ENCODE results near the gene SNX8.

Gene SNX8

GRCh38 chr7:2289621-2290020 lies 24.6 kb downstream of the SNX8 start:
- TF ChIP-seq, protein P1, sequence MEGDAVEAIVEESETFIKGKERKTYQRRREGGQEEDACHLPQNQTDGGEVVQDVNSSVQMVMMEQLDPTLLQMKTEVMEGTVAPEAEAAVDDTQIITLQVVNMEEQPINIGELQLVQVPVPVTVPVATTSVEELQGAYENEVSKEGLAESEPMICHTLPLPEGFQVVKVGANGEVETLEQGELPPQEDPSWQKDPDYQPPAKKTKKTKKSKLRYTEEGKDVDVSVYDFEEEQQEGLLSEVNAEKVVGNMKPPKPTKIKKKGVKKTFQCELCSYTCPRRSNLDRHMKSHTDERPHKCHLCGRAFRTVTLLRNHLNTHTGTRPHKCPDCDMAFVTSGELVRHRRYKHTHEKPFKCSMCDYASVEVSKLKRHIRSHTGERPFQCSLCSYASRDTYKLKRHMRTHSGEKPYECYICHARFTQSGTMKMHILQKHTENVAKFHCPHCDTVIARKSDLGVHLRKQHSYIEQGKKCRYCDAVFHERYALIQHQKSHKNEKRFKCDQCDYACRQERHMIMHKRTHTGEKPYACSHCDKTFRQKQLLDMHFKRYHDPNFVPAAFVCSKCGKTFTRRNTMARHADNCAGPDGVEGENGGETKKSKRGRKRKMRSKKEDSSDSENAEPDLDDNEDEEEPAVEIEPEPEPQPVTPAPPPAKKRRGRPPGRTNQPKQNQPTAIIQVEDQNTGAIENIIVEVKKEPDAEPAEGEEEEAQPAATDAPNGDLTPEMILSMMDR (IDR thresholded peaks at IDR 0.05; ENCODE audit: low read depth, low read length, missing control alignments), result no peak
- H3K4me3 ChIP-seq (replicated peaks; ENCODE audit: low read depth, low read length), result no peak overlapping the region
- DNase-seq (ENCODE audit: extremely low read depth, low read depth), result no peak

GRCh38 chr7:2289111-2289586 lies 25.1 kb downstream of the SNX8 start:
- TF ChIP-seq, protein P1 (IDR thresholded peaks at IDR 0.05; ENCODE audit: low read depth, low read length, missing control alignments), result no peak
- no peak for DNase-seq (ENCODE audit: extremely low read depth, low read depth)
- no peak overlapping the region for H3K4me3 ChIP-seq (replicated peaks; ENCODE audit: low read depth, low read length)

GRCh38 chr7:2288503-2288902 lies 25.7 kb downstream of the SNX8 start:
- TF ChIP-seq, protein P1 (IDR thresholded peaks at IDR 0.05; ENCODE audit: low read depth, low read length, missing control alignments), result no peak
- DNase-seq (ENCODE audit: extremely low read depth, low read depth), result no peak
- H3K4me3 ChIP-seq (replicated peaks; ENCODE audit: low read depth, low read length), result no peak overlapping the region

DNA sequence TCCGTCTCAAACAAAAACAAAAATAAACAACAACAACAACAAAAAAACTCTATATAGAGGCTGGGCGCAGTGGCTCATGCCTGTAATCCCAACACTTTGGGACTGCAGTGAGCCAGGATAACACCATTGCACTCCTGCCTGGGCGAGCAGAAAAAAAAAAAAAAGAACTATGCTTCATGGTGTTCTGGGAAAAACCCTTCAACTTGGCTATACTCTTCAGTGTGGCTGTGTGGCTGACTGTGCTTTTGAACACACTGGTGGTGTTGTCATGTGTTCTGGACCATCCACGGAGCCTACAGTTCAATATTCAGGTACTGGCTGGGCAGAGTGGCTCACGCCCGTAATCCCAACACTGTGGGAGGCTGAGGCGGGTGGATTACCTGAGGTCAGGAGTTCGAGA lies 26.5 kb downstream of the SNX8 start:
- H3K4me3 ChIP-seq (replicated peaks; ENCODE audit: low read depth, low read length), result no peak overlapping the region
- DNase-seq (ENCODE audit: extremely low read depth, low read depth), result no peak
- TF ChIP-seq, protein P1 (IDR thresholded peaks at IDR 0.05; ENCODE audit: low read depth, low read length, missing control alignments), result no peak

DNA sequence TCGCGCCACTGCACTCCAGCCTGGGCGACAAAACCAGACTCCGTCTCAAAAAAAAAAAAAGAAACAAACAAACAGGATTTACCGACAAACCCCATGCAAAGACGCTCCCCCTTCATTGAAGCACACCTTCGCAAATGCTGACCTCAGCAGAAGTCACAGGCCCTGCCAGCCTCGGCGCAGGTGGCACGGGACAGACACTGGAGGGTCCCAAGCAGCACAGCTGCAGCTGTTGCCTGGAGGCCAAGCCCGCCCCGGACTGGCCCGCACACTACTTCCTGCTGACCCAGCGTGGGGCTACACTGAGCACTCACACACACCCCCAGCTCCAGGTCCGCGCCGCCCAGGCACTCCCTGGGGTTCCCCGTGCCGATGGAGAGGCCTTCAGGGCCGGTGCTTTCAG lies 31.2 kb downstream of the SNX8 start:
- TF ChIP-seq, protein P1 (IDR thresholded peaks at IDR 0.05; ENCODE audit: low read depth, low read length, missing control alignments), result no peak
- no peak for DNase-seq (ENCODE audit: extremely low read depth, low read depth)
- no peak overlapping the region for H3K4me3 ChIP-seq (replicated peaks; ENCODE audit: low read depth, low read length)

- H3K4me3 ChIP-seq (replicated peaks; ENCODE audit: low read depth, low read length), result no peak overlapping the region
- no peak for DNase-seq (ENCODE audit: extremely low read depth, low read depth)
- TF ChIP-seq, protein P1 (IDR thresholded peaks at IDR 0.05; ENCODE audit: low read depth, low read length, missing control alignments), result no peak
Observed at GRCh38 chr7:2282185-2282751, 32.0 kb downstream of the SNX8 start.

DNA sequence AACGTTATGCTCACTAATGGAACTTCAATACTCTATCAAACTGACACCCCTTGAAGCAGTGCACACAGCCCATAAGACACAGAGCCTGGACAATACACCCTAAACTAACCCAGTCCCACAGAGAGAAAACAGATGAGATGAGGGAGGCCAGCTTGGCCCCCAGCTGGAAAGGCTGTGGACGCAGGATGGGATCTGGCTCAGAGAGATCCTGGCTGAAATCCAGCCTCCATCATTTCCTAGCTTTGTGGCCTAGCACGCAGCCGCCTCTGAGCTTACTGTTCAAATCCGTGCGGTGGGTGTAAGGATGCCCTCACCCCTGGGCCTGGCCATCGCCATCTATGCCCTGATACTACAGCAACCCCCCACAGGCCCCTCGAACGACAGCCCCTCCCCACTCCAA lies 32.7 kb downstream of the SNX8 start:
- no peak overlapping the region for H3K4me3 ChIP-seq (replicated peaks; ENCODE audit: low read depth, low read length)
- TF ChIP-seq, protein P1 (IDR thresholded peaks at IDR 0.05; ENCODE audit: low read depth, low read length, missing control alignments), result no peak
- DNase-seq (ENCODE audit: extremely low read depth, low read depth), result no peak

All from HFF-Myc (cell line).